IMR-90 (cell line): ENCODE data around the gene IFNGR1. TPM values are rescaled to one million over a fixed set of nuclear protein-coding genes. Genes with fewer than 3 reads are reported as not detected.

Experiments
- ATAC-seq: fragments of 200-7000 bp; cut with Tn5 transposase; 2 replicates; pipeline ENCODE4 v1.9.1; 2020; ENCODE audit warnings: low read depth, mild to moderate bottlenecking, moderate library complexity
- BruUV-seq: library from RNA; stranded (reverse); fragments of 400-500 nt; replicated peaks from 2 replicates; lab custom pipeline; 2021; lab: Mats Ljungman, UMichigan
- CTCF ChIA-PET: fragments of 300-600 bp; formaldehyde crosslinking; extraction: SDS; loops from one replicate; lab custom pipeline; 2021; ENCODE audit warnings: antibody characterized with exemption; lab: Yijun Ruan, JAX
- POLR2A ChIA-PET: fragments of 300-600 bp; sonication (Branson Sonifier 250); formaldehyde crosslinking; loops from one replicate; lab custom pipeline; 2022; ENCODE audit warnings: antibody characterized with exemption; ENCODE audit not compliant: unreplicated experiment; lab: Charles Lee
- DNase-seq: peaks from one replicate; pipeline ENCODE4 v3.0.0; 2013
- H2AFZ ChIP-seq: replicated peaks from 2 replicates; pipeline ENCODE3; 2013; ENCODE audit warnings: low read length, mild to moderate bottlenecking; ENCODE audit not compliant: poor library complexity
- H2AK5ac ChIP-seq: 2 replicates; pipeline ENCODE4 v1.6.1; 2013; ENCODE audit warnings: low read depth, low read length, inconsistent platforms
- H2AK9ac ChIP-seq: replicated peaks from 2 replicates; pipeline ENCODE3; 2013; ENCODE audit warnings: mild to moderate bottlenecking, low read depth, low read length, moderate library complexity; ENCODE audit not compliant: poor library complexity
- H2BK120ac ChIP-seq: 2 replicates; pipeline ENCODE4 v1.6.1; 2013; ENCODE audit warnings: low read depth, low read length, inconsistent platforms
- H2BK15ac ChIP-seq: 3 replicates; pipeline ENCODE4 v1.6.1; 2013; ENCODE audit warnings: low read depth, low read length, inconsistent platforms
- H2BK20ac ChIP-seq: 2 replicates; pipeline ENCODE4 v1.6.1; 2013; ENCODE audit warnings: low read depth, mild to moderate bottlenecking, inconsistent platforms, low read length, moderate library complexity
- H2BK5ac ChIP-seq: 2 replicates; pipeline ENCODE4 v1.6.1; 2013; ENCODE audit warnings: mild to moderate bottlenecking, low read depth, low read length, inconsistent platforms; ENCODE audit not compliant: poor library complexity, severe bottlenecking
- H3K14ac ChIP-seq: replicated peaks from 2 replicates; pipeline ENCODE4 v1.6.1; 2013; ENCODE audit warnings: low read depth, low read length, inconsistent platforms
- H3K18ac ChIP-seq: 2 replicates; pipeline ENCODE4 v1.6.1; 2013; ENCODE audit warnings: low read depth, low read length, control low read depth
- H3K23ac ChIP-seq: 2 replicates; pipeline ENCODE4 v1.6.1; 2013; ENCODE audit warnings: low read depth, low read length, inconsistent platforms
- H3K27ac ChIP-seq: 2 replicates; pipeline ENCODE4 v1.5.1; 2013; ENCODE audit warnings: mild to moderate bottlenecking, control low read depth, low read length; ENCODE audit not compliant: insufficient read depth
- H3K27me3 ChIP-seq: 2 replicates; pipeline ENCODE4 v1.6.1; 2013; ENCODE audit warnings: low read length; ENCODE audit not compliant: control insufficient read depth, insufficient read depth
- H3K36me3 ChIP-seq: 2 replicates; pipeline ENCODE4 v1.6.1; 2013; ENCODE audit warnings: low read length, mixed read lengths; ENCODE audit not compliant: control insufficient read depth, insufficient read depth
- H3K4ac ChIP-seq: 2 replicates; pipeline ENCODE4 v1.6.1; 2013; ENCODE audit warnings: low read depth, low read length, inconsistent platforms
- H3K4me1 ChIP-seq: 2 replicates; pipeline ENCODE4 v1.6.1; 2013; ENCODE audit warnings: low read length, mixed read lengths; ENCODE audit not compliant: control insufficient read depth, insufficient read depth
- H3K4me2 ChIP-seq: 2 replicates; pipeline ENCODE4 v1.6.1; 2013; ENCODE audit warnings: low read depth, mild to moderate bottlenecking, control low read depth, low read length, moderate library complexity
- H3K4me3 ChIP-seq: 2 replicates; pipeline ENCODE4 v1.5.1; 2013; ENCODE audit warnings: low read depth, mild to moderate bottlenecking, control low read depth, low read length, moderate library complexity; ENCODE audit not compliant: insufficient read depth
- H3K56ac ChIP-seq: 2 replicates; pipeline ENCODE4 v1.6.1; 2013; ENCODE audit warnings: low read length, inconsistent platforms; ENCODE audit not compliant: insufficient read depth; ENCODE audit errors: extremely low read depth
- H3K79me1 ChIP-seq, 2 experiments: 2 replicates each; pipeline ENCODE4 v1.6.1; 2013; ENCODE audit warnings: low read length in 2 of 2, inconsistent platforms in 1 of 2, low read depth in 1 of 2
- H3K9ac ChIP-seq: 2 replicates; pipeline ENCODE4 v1.6.1; 2013; ENCODE audit warnings: low read depth, low read length, control low read depth
- H3K9me1 ChIP-seq: 2 replicates; pipeline ENCODE4 v1.6.1; 2013; ENCODE audit warnings: low read length, inconsistent platforms; ENCODE audit not compliant: insufficient read depth
- H3K9me3 ChIP-seq: 2 replicates; pipeline ENCODE4 v1.6.1; 2013; ENCODE audit warnings: low read length; ENCODE audit not compliant: control insufficient read depth, insufficient read depth
- H4K20me1 ChIP-seq: 2 replicates; pipeline ENCODE4 v1.6.1; 2013; ENCODE audit warnings: low read length, inconsistent platforms; ENCODE audit not compliant: insufficient read depth
- H4K5ac ChIP-seq: 2 replicates; pipeline ENCODE4 v1.6.1; 2013; ENCODE audit warnings: mild to moderate bottlenecking, low read depth, low read length, control low read depth
- H4K8ac ChIP-seq, 2 experiments: 2 replicates each; pipeline ENCODE4 v1.6.1; 2013; ENCODE audit warnings: low read depth in 2 of 2, low read length in 2 of 2, control low read depth in 1 of 2, inconsistent platforms in 1 of 2
- H4K91ac ChIP-seq: 2 replicates; pipeline ENCODE4 v1.6.1; 2013; ENCODE audit warnings: low read depth, low read length, inconsistent platforms; ENCODE audit not compliant: insufficient read depth
- CHD1 ChIP-seq: IDR thresholded peaks from 2 replicates; pipeline ENCODE4 v1.6.1; 2012; ENCODE audit warnings: low read depth, low read length, improper control_type of control experiment
- MXI1 ChIP-seq: IDR thresholded peaks from 2 replicates; pipeline ENCODE4 v1.6.1; 2012; ENCODE audit warnings: low read depth, mild to moderate bottlenecking, low read length, moderate library complexity, borderline replicate concordance
- NFE2L2 ChIP-seq: fragments of 150-350 bp; IDR thresholded peaks from 2 replicates; pipeline ENCODE4 v1.6.1; 2016; ENCODE audit warnings: low read depth, mild to moderate bottlenecking, low read length
- POLR2A ChIP-seq: IDR thresholded peaks from 2 replicates; pipeline ENCODE4 v1.6.1; 2012; ENCODE audit warnings: mild to moderate bottlenecking, low read depth, low read length
- RCOR1 ChIP-seq: IDR thresholded peaks from 2 replicates; pipeline ENCODE4 v1.6.1; 2012; ENCODE audit warnings: mild to moderate bottlenecking, low read length, improper control_type of control experiment; ENCODE audit not compliant: insufficient replicate concordance
- USF2 ChIP-seq: fragments of 150-350 bp; IDR thresholded peaks from 2 replicates; pipeline ENCODE4 v1.6.1; 2017; ENCODE audit warnings: mild to moderate bottlenecking, antibody characterized with exemption, low read length, low read depth
- WGBS, 2 experiments: methylation state at CpG; one replicate each; pipeline versions ENCODE4 v1.1.5 to v1.1.7; 2013; ENCODE audit warnings: missing lambda C conversion rate in 2 of 2; ENCODE audit not compliant: insufficient read length in 1 of 2; ENCODE audit errors: extremely low coverage in 2 of 2; 5-methylcytosine and 5-hydroxymethylcytosine counted together
- dilution Hi-C: fragments of 300-500 bp; cut with HindIII; formaldehyde crosslinking; loops from one replicate; pipeline ENCODE4 v1.14.3; 2018; ENCODE audit warnings: low sequenced_read_pairs; ENCODE audit not compliant: unreplicated experiment
- in situ Hi-C: fragments of 300-500 bp; cut with MboI; formaldehyde crosslinking; loops from 3 replicates; pipeline ENCODE4 v1.14.3; 2019; ENCODE audit warnings: low sequenced_read_pairs, inconsistent platforms, mixed read lengths
- intact Hi-C: fragments of 100-400 bp; cut with micrococcal nuclease; formaldehyde crosslinking; loops from 2 replicates; pipeline ENCODE4 v1.10.0; 2022
- polyA plus RNA-seq, 3 experiments: library from polyadenylated mRNA; depleted of rRNA; stranded (reverse); fragments of >200 nt; gene quantifications; 2 replicates each; pipeline ENCODE4 v1.2.3, GENCODE V29; 2012; ENCODE audit warnings: low replicate concordance in 1 of 3
- total RNA-seq: library from RNA; depleted of rRNA; stranded (reverse); fragments of >200 nt; gene quantifications from 2 replicates; pipeline ENCODE4 v1.2.3, GENCODE V29; 2012

The IFNGR1 gene
- total and polyA plus RNA-seq, 2 of the 4 experiments (the other 2 are of a cell fraction), result 19.1 to 25.6 TPM

- TF ChIP-seq POLR2A, result no peak
- TF ChIP-seq MXI1, result no peak
- no peak for TF ChIP-seq CHD1
- no peak for TF ChIP-seq RCOR1
- no peak for TF ChIP-seq NFE2L2
- no peak for TF ChIP-seq USF2
- CTCF ChIA-PET, result no interaction called here
These were observed 42.5 kb downstream of the IFNGR1 start for GRCh38 chr6:137176729-137177128.

More at GRCh38 chr6:137176729-137177128, 42.5 kb downstream of the IFNGR1 start:
- H2BK120ac ChIP-seq, result no peak overlapping the region
- no peak overlapping the region for H3K4me2 ChIP-seq
- no peak overlapping the region for H2AK5ac ChIP-seq
- H2BK5ac ChIP-seq, result no peak overlapping the region
- H3K4me3 ChIP-seq, result no peak overlapping the region
- in situ Hi-C loops (no loop called here), intact Hi-C loops (no loop called here), dilution Hi-C loops (no loop called here)
- no peak overlapping the region for H4K8ac ChIP-seq
- no CpG with 5 or more reads among the region's 5 CpGs for WGBS, 2 experiments
- BruUV-seq, result no TSS peak
- no peaks in the 10 kb centered on the region for H3K4me1 ChIP-seq
- H2BK15ac ChIP-seq, result no peak overlapping the region
- no peak overlapping the region for H3K27ac ChIP-seq
- H3K56ac ChIP-seq, result no peak overlapping the region
- peaks cover 6% of the 10 kb centered on the region for H3K9me3 ChIP-seq
- H4K5ac ChIP-seq, result no peak overlapping the region
- no peak overlapping the region for H3K18ac ChIP-seq
- no peaks in the 10 kb centered on the region for H3K9me1 ChIP-seq
- POLR2A ChIA-PET, result no interaction called here
- DNase-seq, result no peak
- H2AK9ac ChIP-seq, result no peak overlapping the region
- H3K14ac ChIP-seq, result no peak overlapping the region
- no peak overlapping the region for H4K91ac ChIP-seq
- no peak overlapping the region for H2AFZ ChIP-seq
- H3K36me3 ChIP-seq, result no peaks in the 10 kb centered on the region
- H3K79me1 ChIP-seq, result no peaks in the 10 kb centered on the region
- no peak overlapping the region for H2BK20ac ChIP-seq
- no peak overlapping the region for H3K23ac ChIP-seq
- no peak overlapping the region for H3K4ac ChIP-seq
- H3K9ac ChIP-seq, result no peak overlapping the region
- ATAC-seq, result no peak
- H3K27me3 ChIP-seq, result peaks cover 1% of the 10 kb centered on the region; the same call in 1 of the 2 replicates
- H4K20me1 ChIP-seq, result no peaks in the 10 kb centered on the region
